Activated CD8-positive, alpha-beta memory T cell treated with anti-CD3 and anti-CD28 coated beads for 36 hours (primary cell): Measurements from ENCODE around the gene RAB36. TPM values are rescaled to one million over a fixed set of nuclear protein-coding genes. Genes with fewer than 3 reads are reported as not detected.

Experiments used
- CTCF ChIA-PET: fragments of 350-600 bp; sonication (Branson Sonifier 250); formaldehyde crosslinking; loops from one replicate; lab custom pipeline; 2021; ENCODE audit warnings: antibody characterized with exemption; lab: Charles Lee
- POLR2A ChIA-PET: fragments of 350-600 bp; sonication (Branson Sonifier 250); formaldehyde crosslinking; loops from one replicate; lab custom pipeline; 2021; ENCODE audit warnings: antibody characterized with exemption; lab: Charles Lee
- total RNA-seq, 2 experiments: library from RNA; stranded (reverse); gene quantifications; one replicate each; pipeline ENCODE4 v1.2.3, GENCODE V29; 2021

Gene RAB36
- total RNA-seq, 2 experiments from 2014 or later, result 1.0 to 1.3 TPM

- ChIA-PET CTCF (interaction anchor here (2.0 to 2.5 kb wide), 2 partner anchors 9 to 159 kb away, joined by 7 to 15 read pairs; no protein-coding TSS in a partner anchor), POLR2A (no interaction called here)
Measured at GRCh38 chr22:23118647-23119493, 26.4 kb upstream of the RAB36 start.

GRCh38 chr22:23119494-23120414 is 25.5 kb upstream of the RAB36 start:
- ChIA-PET CTCF (interaction anchor here (2.0 to 2.5 kb wide), 2 partner anchors 8 to 160 kb away, joined by 7 to 15 read pairs; no protein-coding TSS in a partner anchor), POLR2A (interaction anchor here (0.6 kb wide), 1 partner anchor 84 kb away, joined by 7 read pairs; no protein-coding TSS in a partner anchor)

GRCh38 chr22:23120415-23120899 is 24.8 kb upstream of the RAB36 start:
- POLR2A ChIA-PET, result no interaction called here

GRCh38 chr22:23121000-23121421 is 24.3 kb upstream of the RAB36 start:
- CTCF ChIA-PET, result interaction anchor here (2.5 kb wide), 1 partner anchor 161 kb away, joined by 15 read pairs; no protein-coding TSS in a partner anchor
- POLR2A ChIA-PET, result no interaction called here

More at GRCh38 chr22:23120415-23120899, 24.8 kb upstream of the RAB36 start:
- CTCF ChIA-PET, result interaction anchor here (2.0 to 2.5 kb wide), 2 partner anchors 8 to 161 kb away, joined by 7 to 15 read pairs; no protein-coding TSS in a partner anchor

GRCh38 chr22:23121424-23121823 is 23.9 kb upstream of the RAB36 start:
- ChIA-PET POLR2A (no interaction called here), CTCF (interaction anchor here (2.5 kb wide), 1 partner anchor 162 kb away, joined by 15 read pairs; no protein-coding TSS in a partner anchor)

GRCh38 chr22:23122216-23122957 is 22.9 kb upstream of the RAB36 start:
- POLR2A ChIA-PET, result no interaction called here
- CTCF ChIA-PET, result interaction anchor here (1.2 to 1.3 kb wide), 2 partner anchors 161 to 166 kb away, joined by 3 to 4 read pairs; no protein-coding TSS in a partner anchor

- POLR2A ChIA-PET, result interaction anchor here (0.7 kb wide), 1 partner anchor 26 kb away, joined by 4 read pairs; no protein-coding TSS in a partner anchor
- CTCF ChIA-PET, result interaction anchor here (1.2 to 1.3 kb wide), 2 partner anchors 162 to 166 kb away, joined by 3 to 4 read pairs; no protein-coding TSS in a partner anchor
Measured at GRCh38 chr22:23122992-23123803, 22.1 kb upstream of the RAB36 start.

- ChIA-PET CTCF (no interaction called here), POLR2A (interaction anchor here (0.7 kb wide), 1 partner anchor 26 kb away, joined by 4 read pairs; no protein-coding TSS in a partner anchor)
Measured at GRCh38 chr22:23123804-23124254, 21.4 kb upstream of the RAB36 start.

GRCh38 chr22:23124611-23125511 is 20.4 kb upstream of the RAB36 start:
- ChIA-PET CTCF (no interaction called here), POLR2A (no interaction called here)

- POLR2A ChIA-PET, result no interaction called here
- CTCF ChIA-PET, result interaction anchor here (4.3 kb wide), 1 partner anchor 167 kb away, joined by 65 read pairs; no protein-coding TSS in a partner anchor
Measured at GRCh38 chr22:23125512-23126103, 19.7 kb upstream of the RAB36 start.

GRCh38 chr22:23126165-23127054 is 18.9 kb upstream of the RAB36 start:
- POLR2A ChIA-PET, result no interaction called here
- CTCF ChIA-PET, result interaction anchor here (0.8 to 4.3 kb wide), 2 partner anchors 155 to 168 kb away, joined by 3 to 65 read pairs; no protein-coding TSS in a partner anchor

GRCh38 chr22:23127055-23127756 is 18.1 kb upstream of the RAB36 start:
- POLR2A ChIA-PET, result no interaction called here

GRCh38 chr22:23127788-23128187 is 17.5 kb upstream of the RAB36 start:
- ChIA-PET CTCF (interaction anchor here (0.5 to 4.3 kb wide), 7 partner anchors 8 to 177 kb away, joined by 3 to 65 read pairs (median 5); partner anchors contain the start of gene GNAZ), POLR2A (no interaction called here)

More at GRCh38 chr22:23127055-23127756, 18.1 kb upstream of the RAB36 start:
- CTCF ChIA-PET, result interaction anchor here (0.8 to 4.3 kb wide), 4 partner anchors 8 to 169 kb away, joined by 3 to 65 read pairs (median 5); no protein-coding TSS in a partner anchor
